ENCODE results near the gene FOXRED2.
"Not testable (repeated sequence)": the region's sequence is repeated elsewhere in the genome, so short reads cannot be mapped to it uniquely, and the experiment has no call there.

FOXRED2 gene

GRCh38 chr22:36467946-36468345 is 38.9 kb downstream of the FOXRED2 start:
- DNase-seq: no peak

- DNase-seq: no peak
These were observed 39.6 kb downstream of the FOXRED2 start for GRCh38 chr22:36467042-36467810.

GRCh38 chr22:36466258-36466657 is 40.6 kb downstream of the FOXRED2 start:
- no peak for DNase-seq

GRCh38 chr22:36465232-36466021 is 41.4 kb downstream of the FOXRED2 start:
- no peak for DNase-seq

GRCh38 chr22:36464715-36465231 is 42.1 kb downstream of the FOXRED2 start:
- no peak for DNase-seq

- no peak for DNase-seq
These were observed 43.1 kb downstream of the FOXRED2 start for GRCh38 chr22:36463783-36464184.

- peak; percentile 52 for DNase-seq
These were observed 44.9 kb downstream of the FOXRED2 start for GRCh38 chr22:36461665-36462649.

GRCh38 chr22:36460202-36460601 is 46.6 kb downstream of the FOXRED2 start:
- DNase-seq: no peak

- no peak for DNase-seq
These were observed 49.0 kb downstream of the FOXRED2 start for GRCh38 chr22:36457688-36458450.

GRCh38 chr22:36456464-36456845 is 50.4 kb downstream of the FOXRED2 start:
- DNase-seq: no peak

GRCh38 chr22:36455571-36456463 is 51.0 kb downstream of the FOXRED2 start:
- peak; percentile 41 for DNase-seq

GRCh38 chr22:36454916-36455570 is 51.8 kb downstream of the FOXRED2 start:
- peak; percentile 92 for DNase-seq

- no peak for DNase-seq
These were observed 52.9 kb downstream of the FOXRED2 start for GRCh38 chr22:36453855-36454378.

- not testable (repeated sequence) for DNase-seq
These were observed 53.7 kb downstream of the FOXRED2 start for GRCh38 chr22:36452978-36453607.

- DNase-seq: no peak
These were observed 54.4 kb downstream of the FOXRED2 start for GRCh38 chr22:36452250-36452977.

- DNase-seq: not testable (repeated sequence)
These were observed 55.9 kb downstream of the FOXRED2 start for GRCh38 chr22:36450923-36451322.

- DNase-seq: no peak
These were observed 57.2 kb downstream of the FOXRED2 start for GRCh38 chr22:36449596-36450175.

GRCh38 chr22:36447632-36448031 is 59.2 kb downstream of the FOXRED2 start:
- DNase-seq: no peak

Data from NCI-H510A treated with DMSO at 0.1 percent for 48 hours (cell line).